T-helper 22 cell (primary cell): ENCODE data around the gene LGSN.
"Not testable (repeated sequence)": the region's sequence is repeated elsewhere in the genome, so short reads cannot be mapped to it uniquely, and the experiment has no call there.

Experiments used
- DNase-seq: peaks from one replicate; pipeline ENCODE4 v3.0.0-alpha.2; 2020; ENCODE audit warnings: low read depth

The LGSN gene, protein sequence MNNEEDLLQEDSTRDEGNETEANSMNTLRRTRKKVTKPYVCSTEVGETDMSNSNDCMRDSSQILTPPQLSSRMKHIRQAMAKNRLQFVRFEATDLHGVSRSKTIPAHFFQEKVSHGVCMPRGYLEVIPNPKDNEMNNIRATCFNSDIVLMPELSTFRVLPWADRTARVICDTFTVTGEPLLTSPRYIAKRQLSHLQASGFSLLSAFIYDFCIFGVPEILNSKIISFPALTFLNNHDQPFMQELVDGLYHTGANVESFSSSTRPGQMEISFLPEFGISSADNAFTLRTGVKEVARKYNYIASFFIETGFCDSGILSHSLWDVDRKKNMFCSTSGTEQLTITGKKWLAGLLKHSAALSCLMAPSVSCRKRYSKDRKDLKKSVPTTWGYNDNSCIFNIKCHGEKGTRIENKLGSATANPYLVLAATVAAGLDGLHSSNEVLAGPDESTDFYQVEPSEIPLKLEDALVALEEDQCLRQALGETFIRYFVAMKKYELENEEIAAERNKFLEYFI

GRCh38 chr6:63319939-63320338 lies at the start of gene LGSN:
Gene LGSN (minus strand): TSS chr6:63319983. CDS start chr6:63319943, 40 bp downstream.
- no peak for DNase-seq

DNA sequence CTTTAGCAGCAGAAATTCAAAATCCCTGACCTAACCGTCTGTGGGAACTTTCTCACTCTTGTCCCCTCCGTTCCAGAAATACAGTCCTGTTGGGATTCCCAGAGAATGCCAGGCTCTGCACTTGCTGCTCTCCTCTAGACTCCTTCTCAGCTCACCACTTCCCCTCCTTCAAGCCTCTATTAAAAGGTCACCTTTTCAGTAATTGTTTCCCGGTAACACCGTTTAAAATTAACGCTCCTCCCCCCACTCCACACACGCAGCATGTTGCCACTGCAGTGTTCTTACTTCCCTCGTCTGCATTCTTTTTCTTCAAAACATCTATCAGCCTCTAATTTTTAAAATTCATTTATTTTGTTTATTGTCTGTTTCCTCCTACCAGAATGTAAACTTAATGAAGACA lies 48.6 kb upstream of the LGSN start:
- DNase-seq: no peak

GRCh38 chr6:63362500-63363120 lies 42.8 kb upstream of the LGSN start:
- DNase-seq: not testable (repeated sequence)

- not testable (repeated sequence) for DNase-seq
These were observed 37.6 kb upstream of the LGSN start for GRCh38 chr6:63357384-63357783.

GRCh38 chr6:63355632-63356031 lies 35.8 kb upstream of the LGSN start:
- no peak for DNase-seq

DNA sequence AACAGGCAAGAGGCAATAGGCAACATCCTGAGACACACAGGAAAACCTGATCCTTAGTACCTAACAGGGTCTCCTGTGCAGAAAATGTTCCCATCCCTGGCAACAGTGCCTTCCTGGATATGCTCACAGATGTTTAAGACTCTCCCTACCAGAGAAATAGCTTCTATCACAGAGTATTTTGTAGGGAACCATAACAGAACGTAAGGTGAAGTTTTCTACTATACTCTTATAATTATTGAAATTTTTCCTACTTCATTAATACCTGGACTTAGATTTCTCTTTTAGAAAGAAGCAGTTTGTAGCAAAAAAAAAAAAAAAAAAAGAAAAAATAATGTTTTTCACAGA lies 33.5 kb upstream of the LGSN start:
- no peak for DNase-seq

DNA sequence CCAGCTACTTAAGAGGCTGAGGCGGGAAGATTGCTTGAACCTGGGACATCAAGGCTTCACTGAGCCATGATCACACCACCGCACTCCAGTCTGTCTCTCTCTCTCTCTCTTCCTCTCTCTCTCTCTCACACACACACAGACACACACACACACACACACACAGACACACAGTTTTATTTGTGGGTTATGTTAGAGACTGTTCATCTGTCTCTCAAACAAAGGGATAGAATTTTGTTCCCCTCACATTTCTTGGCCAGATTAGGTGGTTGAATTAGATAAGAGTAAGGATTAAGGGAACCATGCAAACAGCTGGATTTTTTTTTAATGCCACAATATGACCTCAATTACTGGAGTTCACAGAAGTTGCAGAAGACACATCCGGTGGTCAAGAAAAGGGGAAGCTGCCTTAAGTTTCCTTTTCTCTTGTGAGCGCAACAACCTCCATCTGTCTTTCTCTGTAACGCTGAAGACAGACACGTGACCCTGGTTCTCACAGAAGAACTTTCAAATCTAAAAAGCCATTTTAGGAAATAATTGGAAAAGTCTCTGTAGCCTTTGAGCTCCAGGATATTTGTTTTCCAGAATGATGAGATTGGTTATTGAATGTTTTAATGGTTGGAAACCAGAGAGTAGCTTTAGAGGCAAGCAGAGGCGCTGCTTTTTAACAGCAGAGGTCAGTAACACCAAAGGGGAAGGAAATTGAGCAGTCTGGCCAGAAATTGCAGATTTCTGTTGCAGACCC lies 32.9 kb upstream of the LGSN start:
- DNase-seq: no peak

GRCh38 chr6:63352069-63352543 lies 32.3 kb upstream of the LGSN start:
- DNase-seq: no peak

GRCh38 chr6:63349401-63349800 lies 29.6 kb upstream of the LGSN start:
- DNase-seq: no peak

GRCh38 chr6:63348836-63349235 lies 29.1 kb upstream of the LGSN start:
- no peak for DNase-seq

DNA sequence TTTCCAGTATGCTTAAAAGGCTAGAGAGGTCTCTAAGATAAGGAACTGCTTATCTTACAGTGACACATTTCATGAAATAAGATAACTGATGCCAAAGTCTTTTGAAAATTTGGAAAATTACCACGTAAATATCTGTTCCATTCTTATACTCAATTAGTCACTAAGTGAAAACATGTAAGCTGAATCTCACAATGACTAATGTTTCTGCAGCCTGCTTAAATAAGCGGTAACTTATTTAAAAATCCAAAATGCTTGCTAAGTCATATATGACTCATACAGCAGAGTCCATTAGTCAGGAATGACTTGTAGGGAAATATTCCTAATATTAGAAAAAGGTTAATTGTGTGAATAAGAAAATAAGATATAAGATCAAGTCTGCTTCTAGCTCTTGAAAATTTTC lies 27.8 kb upstream of the LGSN start:
- no peak for DNase-seq

DNA sequence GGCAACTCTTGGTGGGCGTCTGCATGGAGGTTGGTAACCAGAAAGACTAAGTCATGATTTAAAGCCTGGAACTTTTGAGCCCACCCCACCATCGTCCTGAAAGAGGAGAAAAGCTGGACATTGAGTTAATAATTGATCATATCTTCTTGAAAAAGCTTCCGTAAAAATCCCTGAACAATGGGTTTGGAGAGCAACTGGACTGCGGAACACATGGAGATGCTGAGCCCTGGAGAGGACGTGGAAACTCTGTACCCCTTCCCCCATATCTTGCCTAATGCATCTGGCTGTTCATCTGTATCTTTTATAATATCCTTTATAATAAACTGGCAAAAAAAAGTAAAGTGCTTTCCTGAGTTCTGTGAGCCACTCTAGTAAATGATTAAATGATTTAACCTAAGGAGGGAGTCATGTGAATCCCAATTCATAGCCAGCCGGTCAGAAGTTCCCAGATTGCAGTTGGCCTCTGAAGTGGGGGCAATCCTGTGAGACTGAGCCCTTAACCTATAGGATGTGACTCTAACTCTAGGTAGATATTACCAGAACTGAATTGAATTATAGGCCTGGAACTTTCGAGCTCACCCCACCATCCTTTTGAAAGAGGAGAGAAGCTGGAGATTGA lies 26.5 kb upstream of the LGSN start:
- DNase-seq: no peak

DNA sequence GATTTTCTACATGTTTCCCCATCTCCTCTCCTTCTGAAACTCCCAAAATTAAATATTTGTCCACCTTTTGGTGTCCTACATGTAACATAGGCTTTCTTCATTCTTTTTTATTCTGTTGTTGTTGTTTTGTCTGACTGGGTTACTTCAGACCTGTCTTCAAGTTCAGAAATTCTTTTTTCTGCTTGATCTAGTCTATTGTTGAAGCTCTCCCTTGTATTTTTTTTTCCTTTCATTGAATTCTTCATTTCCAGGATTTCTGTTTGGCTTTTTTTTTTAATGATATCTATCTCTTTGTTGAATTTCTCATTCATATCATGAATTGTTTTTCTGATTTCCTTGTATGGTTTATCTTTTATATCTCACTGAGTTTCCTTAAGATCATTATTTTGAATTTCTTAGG lies 20.6 kb upstream of the LGSN start:
- no peak for DNase-seq

GRCh38 chr6:63334652-63335051 lies 14.9 kb upstream of the LGSN start:
- DNase-seq: not testable (repeated sequence)

GRCh38 chr6:63333440-63333839 lies 13.7 kb upstream of the LGSN start:
- no peak for DNase-seq

DNA sequence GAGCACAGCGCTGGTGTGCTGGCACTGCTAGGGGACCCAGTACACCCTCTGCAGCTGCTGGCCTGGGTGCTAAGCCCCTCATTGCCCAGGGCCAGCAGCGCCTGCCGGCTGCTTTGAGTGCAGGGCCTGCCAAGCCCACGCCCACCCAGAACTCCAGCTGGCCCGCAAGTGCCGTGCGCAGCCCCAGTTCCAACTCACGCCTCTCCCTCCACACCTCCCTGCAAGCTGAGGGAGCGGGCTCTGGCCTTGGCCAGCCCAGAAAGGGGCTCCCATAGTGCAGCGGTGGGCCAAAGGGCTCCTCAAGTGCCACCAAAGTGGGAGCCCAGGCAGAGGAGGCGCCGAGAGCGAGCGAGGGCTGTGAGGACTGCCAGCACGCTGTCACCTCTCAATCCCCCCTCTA lies 6.8 kb upstream of the LGSN start:
- DNase-seq: not testable (repeated sequence)

DNA sequence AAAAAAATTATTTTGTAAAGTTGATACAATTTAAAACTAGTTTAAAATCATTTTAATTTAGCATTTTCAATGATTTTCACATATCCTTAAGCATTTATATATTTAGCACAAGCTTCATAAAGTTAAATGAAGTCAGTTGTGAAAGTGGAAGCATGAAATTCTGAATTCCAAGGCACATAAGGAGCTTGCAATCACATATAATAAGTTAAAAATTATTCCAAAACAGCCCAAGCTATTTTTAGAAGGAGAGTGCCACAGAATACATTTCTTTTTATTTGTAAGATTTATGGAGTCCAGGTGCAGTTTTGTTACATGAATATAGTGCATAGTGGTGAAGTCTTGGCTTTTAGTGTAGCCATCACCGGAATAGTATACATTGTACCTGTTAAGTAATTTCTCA lies 3.2 kb upstream of the LGSN start:
- no peak for DNase-seq

DNA sequence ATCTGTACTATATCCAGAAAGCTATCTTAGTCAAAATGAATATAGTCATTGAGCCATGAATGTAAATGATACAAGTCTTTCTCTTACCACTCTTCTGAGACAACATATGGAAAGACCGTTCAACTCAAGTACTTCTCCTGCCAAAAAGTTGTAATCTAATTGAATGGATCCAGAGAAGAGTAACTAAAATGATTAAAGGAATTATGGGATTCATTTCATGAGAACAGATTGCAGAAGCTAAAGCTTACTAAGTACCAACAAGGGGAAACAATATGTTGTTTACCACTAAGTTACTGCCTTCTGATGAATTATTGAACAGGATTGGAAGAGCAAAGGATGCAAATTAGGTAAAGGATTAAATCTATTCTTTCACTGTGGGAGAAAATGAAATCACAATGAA lies 2.0 kb upstream of the LGSN start:
- no peak for DNase-seq

DNA sequence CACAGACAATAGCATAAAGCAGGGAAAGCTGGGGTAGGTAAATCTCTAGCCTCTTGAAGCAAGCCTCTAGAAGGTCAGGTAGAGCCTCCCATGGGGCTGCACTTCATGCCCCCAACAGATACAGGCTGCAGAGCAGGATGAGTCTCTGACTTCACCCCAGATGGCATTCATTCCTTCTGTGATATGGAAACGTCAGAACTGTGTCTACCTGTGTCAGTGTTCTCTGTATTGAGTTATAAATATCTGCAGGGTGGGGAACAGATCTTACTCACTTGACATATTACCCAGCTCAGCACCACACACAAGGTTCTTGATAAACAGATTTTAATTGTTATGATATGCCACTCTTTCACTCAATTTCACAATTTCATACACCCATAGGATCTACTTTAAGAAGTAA lies 2.1 kb downstream of the LGSN start:
- DNase-seq: no peak

- DNase-seq: no peak
These were observed 3.7 kb downstream of the LGSN start for GRCh38 chr6:63316113-63316512.

DNA sequence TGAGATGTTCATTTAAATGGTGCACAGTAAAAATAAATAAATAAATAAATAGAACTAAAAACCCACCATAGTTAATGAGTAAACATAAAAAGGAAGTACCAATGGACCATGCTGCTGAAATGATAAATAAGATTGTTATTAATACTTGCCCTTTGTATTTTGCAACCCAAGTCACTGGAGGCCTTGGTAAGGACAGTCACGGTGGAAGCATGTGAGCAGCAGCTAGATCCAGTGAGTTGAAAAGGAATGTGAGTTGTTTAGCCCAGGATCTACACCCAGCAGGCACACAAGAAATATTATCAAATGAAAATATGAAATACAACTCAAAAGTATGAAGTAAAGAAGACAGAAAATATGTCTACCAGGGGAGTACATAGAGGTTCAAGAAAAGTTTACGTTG lies 6.7 kb downstream of the LGSN start:
- DNase-seq: no peak

GRCh38 chr6:63307581-63308246 lies 12.1 kb downstream of the LGSN start:
- DNase-seq: no peak
